A673 (cell line): Measurements from ENCODE around the gene IL1RAPL2.

ENCODE experiments used
- CTCF ChIP-seq: fragments of 300-800, 200-600 bp; sonication (generic); conservative IDR thresholded peaks from 2 replicates; pipeline ENCODE4 v1.5.1; 2017; ENCODE audit warnings: low read depth, mild to moderate bottlenecking, antibody characterized with exemption, low read length, moderate library complexity, mixed read lengths
- EZH2 ChIP-seq: fragments of 200-600 bp; sonication (generic); IDR thresholded peaks from 2 replicates; pipeline ENCODE4 v1.6.1; 2017; ENCODE audit warnings: borderline replicate concordance, low read depth, mild to moderate bottlenecking, mixed read lengths, antibody characterized with exemption, low read length; ENCODE audit not compliant: poor library complexity, severe bottlenecking

DNA sequence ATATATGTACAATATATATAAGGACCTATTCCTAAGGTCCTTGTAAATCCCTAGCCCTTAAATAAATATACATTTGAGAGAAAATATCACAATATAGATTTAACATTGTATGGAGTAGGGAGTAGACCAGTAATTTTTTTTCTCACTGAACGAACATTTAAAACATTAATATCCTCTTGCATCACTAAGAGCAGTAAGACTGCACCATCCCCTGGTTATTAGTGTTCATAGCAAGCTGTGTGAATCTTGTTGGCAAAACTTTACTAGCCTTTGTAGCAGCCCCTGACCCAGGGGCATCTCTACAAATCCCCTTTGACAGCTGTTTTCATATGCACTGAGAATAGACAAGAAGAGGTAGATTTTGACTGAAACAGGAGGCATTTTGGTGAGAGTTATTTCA lies 146.5 kb downstream of the IL1RAPL2 start:
- TF ChIP-seq CTCF (no peak), EZH2 (no peak)
